ENCODE results near the gene VGLL4.

- TF ChIP-seq CTCF (optimal IDR thresholded peaks at IDR 0.05 in 1 of 3, IDR thresholded peaks at IDR 0.05 in 1 of 3, conservative IDR thresholded peaks at IDR 0.05 in 1 of 3; ENCODE audit: extremely low read depth in 1 of 3, insufficient read depth in 2 of 3, low read length in 3 of 3) (no peak), EZH2 (IDR thresholded peaks at IDR 0.05; ENCODE audit: low read length) (no peak)
Measured at GRCh38 chr3:11578169-11578568, 65.5 kb downstream of the VGLL4 start.

Data from keratinocyte (primary cell).